Lung (tissue), 12 donors: ENCODE measurements around the gene CEACAM6. TPM values are rescaled to one million over a fixed set of nuclear protein-coding genes. Genes with fewer than 3 reads are reported as not detected.
"Not testable (repeated sequence)": the region's sequence is repeated elsewhere in the genome, so short reads cannot be mapped to it uniquely, and the experiment has no call there.

Source experiments
- ATAC-seq: fragments of 200-7000 bp; cut with Tn5 transposase; one replicate; pipeline ENCODE4 v1.9.1; 2020; ENCODE audit warnings: moderate number of reproducible peaks; ENCODE audit not compliant: insufficient read depth, low FRiP score
- DNase-seq, 3 donors: peaks; one replicate each; pipeline ENCODE4 v3.0.0-alpha.2; 2013 to 2017
- H3K27ac ChIP-seq, 2 donors: one replicate each; pipeline ENCODE4 v1.5.1; 2013; ENCODE audit warnings: mild to moderate bottlenecking in 2 of 2, moderate library complexity in 2 of 2, control low read depth in 1 of 2, inconsistent platforms in 1 of 2, low read depth in 1 of 2, low read length in 1 of 2
- H3K27me3 ChIP-seq, 3 donors: one replicate each; pipeline ENCODE4 v1.5.1; 2013; ENCODE audit warnings: low read length in 2 of 3; ENCODE audit not compliant: control insufficient read depth in 3 of 3, insufficient read depth in 3 of 3
- H3K36me3 ChIP-seq, 4 donors: one replicate each; pipeline ENCODE4 v1.5.1; 2013; ENCODE audit warnings: low read length in 4 of 4, mild to moderate bottlenecking in 1 of 4, moderate library complexity in 1 of 4; ENCODE audit not compliant: control insufficient read depth in 4 of 4, insufficient read depth in 4 of 4
- H3K4me1 ChIP-seq, 5 donors: one replicate each; pipeline ENCODE4 v1.5.1; 2013; ENCODE audit warnings: low read length in 5 of 5, mild to moderate bottlenecking in 2 of 5, moderate library complexity in 1 of 5; ENCODE audit not compliant: control insufficient read depth in 5 of 5, insufficient read depth in 5 of 5
- H3K4me3 ChIP-seq: one replicate; pipeline ENCODE4 v1.5.1; 2013; ENCODE audit warnings: mild to moderate bottlenecking, control low read depth, moderate library complexity
- H3K9ac ChIP-seq, 2 donors: one replicate each; pipeline ENCODE4 v1.5.1; 2013; ENCODE audit warnings: low read length in 2 of 2, control low read depth in 1 of 2; ENCODE audit not compliant: insufficient read depth in 1 of 2
- H3K9me3 ChIP-seq, 4 donors: one replicate each; pipeline ENCODE4 v1.5.1; 2013; ENCODE audit warnings: low read length in 3 of 4, mild to moderate bottlenecking in 1 of 4, moderate library complexity in 1 of 4; ENCODE audit not compliant: control insufficient read depth in 4 of 4, insufficient read depth in 3 of 4
- CTCF ChIP-seq: IDR thresholded peaks from 2 replicates; pipeline ENCODE4 v1.5.1; 2012; ENCODE audit warnings: mild to moderate bottlenecking; ENCODE audit errors: control extremely low read depth, extremely low read depth
- WGBS, 2 donors: extraction: QIAGEN DNeasy Blood & Tissue Kit; methylation state at CpG; one replicate each; pipeline ENCODE4 v1.1.7; 2013; 5-methylcytosine and 5-hydroxymethylcytosine counted together
- polyA plus RNA-seq, 2 donors: library from polyadenylated mRNA; stranded (reverse); fragments of 200-250 nt; gene quantifications; one replicate each; pipeline ENCODE4 v1.2.1, GENCODE V29; 2013
- total RNA-seq, 2 donors: library from RNA; depleted of rRNA in 1 of 2; stranded (reverse); fragments of >200 nt in 1 of 2; gene quantifications; one replicate each; pipeline ENCODE4 v1.2.1, GENCODE V29; 2014 to 2021
- donor health status: control.
- donor health status: control.
- donor health status: Bipolar disorder and iron deficiency.
- donor health status: healthy.
- donor health status: DM: yes; HTN: yes; CAD: no.

Gene CEACAM6
- total and polyA plus RNA-seq, 4 donors = 5.2 to 280 (median 143) TPM

- H3K27ac ChIP-seq = no peak overlapping the region
- H3K9me3 ChIP-seq = no peaks in the 10 kb centered on the region
- no peaks in the 10 kb centered on the region for H3K36me3 ChIP-seq
- DNase-seq = no peak
- TF ChIP-seq CTCF = no peak
- ATAC-seq = no peak
- no peaks in the 10 kb centered on the region for H3K4me1 ChIP-seq
- H3K9ac ChIP-seq = no peak overlapping the region
- H3K27me3 ChIP-seq = no peaks in the 10 kb centered on the region
- no peak overlapping the region for H3K4me3 ChIP-seq
- WGBS, 2 donors = 33 to 61% methylated on average over 5 of the region's 5 CpGs
These were observed 9.6 kb upstream of the CEACAM6 start for GRCh38 chr19:41745756-41746155.

- Histone ChIP-seq H3K27ac (no peak overlapping the region), H3K9me3 (no peaks in the 10 kb centered on the region), H3K4me3 (no peak overlapping the region), H3K27me3 (no peaks in the 10 kb centered on the region), H3K9ac (no peak overlapping the region), H3K4me1 (no peaks in the 10 kb centered on the region), H3K36me3 (no peaks in the 10 kb centered on the region)
- TF ChIP-seq CTCF = peak; percentile 38
- DNase-seq (peak; percentile 15 to 58 (median 38)), ATAC-seq (peak; percentile 30)
- 17% methylated on average over 11 of the region's 11 CpGs for WGBS, 2 donors
These were observed 8.6 kb upstream of the CEACAM6 start for GRCh38 chr19:41746593-41747227.

- H3K9me3 ChIP-seq = no peaks in the 10 kb centered on the region
- WGBS, 2 donors = 69 to 81% methylated on average over 3 of the region's 3 CpGs
- no peak for ATAC-seq
- H3K36me3 ChIP-seq = no peaks in the 10 kb centered on the region
- no peak overlapping the region for H3K4me3 ChIP-seq
- H3K4me1 ChIP-seq = no peaks in the 10 kb centered on the region
- H3K27me3 ChIP-seq = no peaks in the 10 kb centered on the region
- no peak overlapping the region for H3K27ac ChIP-seq
- no peak for DNase-seq
- no peak for TF ChIP-seq CTCF
- H3K9ac ChIP-seq = no peak overlapping the region
These were observed 7.3 kb upstream of the CEACAM6 start for GRCh38 chr19:41748012-41748411.

GRCh38 chr19:41750248-41751134 lies 4.8 kb upstream of the CEACAM6 start:
- not testable (repeated sequence) for H3K9me3 ChIP-seq, H3K9ac ChIP-seq, H3K27me3 ChIP-seq, H3K36me3 ChIP-seq, H3K4me1 ChIP-seq, H3K4me3 ChIP-seq
- ATAC-seq (peak; percentile 29), DNase-seq (peak; percentile 48 to 84 (median 53))
- WGBS, 2 donors = 51 to 74% methylated on average over 7 to 9 of the region's 10 CpGs
- peak overlapping the region in 1 of 2 donors; percentile 82 for H3K27ac ChIP-seq
